Gastrocnemius medialis (tissue), 4 donors: Measurements from ENCODE around the gene EXOG.

Experiments
- CTCF ChIP-seq, 5 experiments: fragments of 450-650 bp in 3 of 5; fragments of 200-600 bp in 2 of 5; sonication (generic) in 2 of 5; IDR thresholded peaks in 4 of 5; conservative IDR thresholded peaks in 1 of 5; 1 replicate in 4 of 5; 2 replicates in 1 of 5; pipeline ENCODE4 v1.5.1; 2016 to 2019; ENCODE audit warnings: antibody characterized with exemption in 5 of 5, mild to moderate bottlenecking in 3 of 5, moderate library complexity in 3 of 5
- POLR2A ChIP-seq, 2 donors: fragments of 450-650 bp; IDR thresholded peaks; one replicate each; pipeline ENCODE4 v1.6.1; 2017; ENCODE audit warnings: antibody characterized with exemption in 2 of 2, mild to moderate bottlenecking in 2 of 2, moderate library complexity in 2 of 2

- no peak for TF ChIP-seq POLR2A (IDR thresholded peaks at IDR 0.05)
- TF ChIP-seq CTCF (IDR thresholded peaks at IDR 0.05 in 4 of 5, conservative IDR thresholded peaks at IDR 0.05 in 1 of 5): no peak
These were observed 48.8 kb downstream of the EXOG start for GRCh38 chr3:38544926-38545325.
